ENCODE measurements around the gene NEU3.

Gene NEU3

GRCh38 chr11:75063741-75064314 lies 75.1 kb downstream of the NEU3 start:
- DNase-seq (ENCODE audit: low spot score) = no peak

GRCh38 chr11:75066061-75066460 lies 77.3 kb downstream of the NEU3 start:
- DNase-seq (ENCODE audit: low spot score) = no peak

Data from activated CD4-positive, alpha-beta T cell treated with anti-CD3 and anti-CD28 coated beads, Interleukin-2, Interleukin-4, amounts not matched to agents 100 ng/mL and 50 ng/mL, durations not matched to agents 16 hours and 8 hours (primary cell).